Kidney glomerular epithelial cell (primary cell): ENCODE measurements around the gene CYFIP2.

Experiments used
- DNase-seq: peaks from one replicate; lab custom pipeline; 2025; lab: John Stamatoyannopoulos, UW

CYFIP2 gene

GRCh38 chr5:157258450-157258849 lies 7.5 kb upstream of the CYFIP2 start:
- no peak for DNase-seq

- no peak for DNase-seq
Measured at GRCh38 chr5:157259699-157260098, 6.2 kb upstream of the CYFIP2 start.

- DNase-seq, result no peak
Measured at GRCh38 chr5:157263496-157264090, 2.3 kb upstream of the CYFIP2 start.

- DNase-seq, result no peak
Measured at GRCh38 chr5:157266286-157267007, 524 bp downstream of the CYFIP2 start.

- no peak for DNase-seq
Measured at GRCh38 chr5:157267025-157267424, 1.1 kb downstream of the CYFIP2 start.

- no peak for DNase-seq
Measured at GRCh38 chr5:157267761-157268480, 2.0 kb downstream of the CYFIP2 start.

GRCh38 chr5:157269165-157269671 lies 3.3 kb downstream of the CYFIP2 start:
- DNase-seq, result no peak

- DNase-seq, result no peak
Measured at GRCh38 chr5:157269761-157270272, 3.9 kb downstream of the CYFIP2 start.

GRCh38 chr5:157270771-157271170 lies 4.8 kb downstream of the CYFIP2 start:
- DNase-seq, result no peak

- no peak for DNase-seq
Measured at GRCh38 chr5:157271740-157272271, 5.9 kb downstream of the CYFIP2 start.

GRCh38 chr5:157273131-157273556 lies 7.2 kb downstream of the CYFIP2 start:
- DNase-seq, result no peak

GRCh38 chr5:157275403-157275802 lies 9.5 kb downstream of the CYFIP2 start:
- no peak for DNase-seq

GRCh38 chr5:157278319-157279037 lies 12.6 kb downstream of the CYFIP2 start:
- no peak for DNase-seq

- no peak for DNase-seq
Measured at GRCh38 chr5:157279605-157280239, 13.8 kb downstream of the CYFIP2 start.

GRCh38 chr5:157280927-157281326 lies 15.0 kb downstream of the CYFIP2 start:
- DNase-seq, result no peak

GRCh38 chr5:157282150-157282549 lies 16.2 kb downstream of the CYFIP2 start:
- DNase-seq, result no peak

- no peak for DNase-seq
Measured at GRCh38 chr5:157283434-157283833, 17.5 kb downstream of the CYFIP2 start.

- no peak for DNase-seq
Measured at GRCh38 chr5:157284458-157285212, 18.7 kb downstream of the CYFIP2 start.

GRCh38 chr5:157285310-157286035 lies 19.6 kb downstream of the CYFIP2 start:
- DNase-seq, result no peak

GRCh38 chr5:157286761-157287211 lies 20.9 kb downstream of the CYFIP2 start:
- no peak for DNase-seq
